ENCODE measurements around the gene SIK3. TPM values are rescaled to one million over a fixed set of nuclear protein-coding genes. Genes with fewer than 3 reads are reported as not detected.

The SIK3 gene
- total RNA-seq, 1 donor, result 25.7 TPM

DNA sequence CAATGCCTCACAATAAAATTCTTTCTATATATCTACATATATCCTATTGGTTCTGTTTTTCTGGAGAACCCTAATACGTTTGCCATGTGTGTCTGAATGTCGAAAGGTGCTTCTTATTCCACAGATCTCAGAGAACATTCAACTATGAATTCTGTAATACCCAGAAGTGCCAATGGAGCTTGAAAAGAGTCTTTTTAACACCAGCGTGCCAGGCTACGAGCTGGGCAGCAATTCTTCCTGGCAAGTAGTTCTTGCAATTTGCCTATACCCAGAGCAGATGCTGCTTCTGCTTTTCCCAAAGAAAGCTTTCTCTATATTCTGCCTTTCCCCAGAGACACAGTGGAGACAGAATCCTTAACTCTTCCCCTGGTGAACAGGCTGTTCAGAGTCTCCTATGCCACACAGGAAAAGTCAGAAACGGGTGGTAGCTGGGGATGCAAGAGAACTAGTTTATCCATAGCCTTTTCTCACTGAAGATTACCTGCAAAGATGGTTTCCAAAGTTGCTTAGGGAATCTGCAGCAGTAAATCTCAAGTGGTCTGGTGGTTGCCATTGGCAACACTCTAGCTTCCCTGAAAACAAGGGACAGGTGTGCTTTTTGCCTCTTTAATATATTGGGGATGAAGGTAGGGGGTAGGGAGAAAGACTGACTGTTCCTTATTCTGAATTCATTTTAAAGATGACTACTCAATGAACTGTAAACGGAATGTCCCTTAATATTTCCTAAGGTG is 29.1 kb upstream of the SIK3 start:
- TF ChIP-seq, protein P1, sequence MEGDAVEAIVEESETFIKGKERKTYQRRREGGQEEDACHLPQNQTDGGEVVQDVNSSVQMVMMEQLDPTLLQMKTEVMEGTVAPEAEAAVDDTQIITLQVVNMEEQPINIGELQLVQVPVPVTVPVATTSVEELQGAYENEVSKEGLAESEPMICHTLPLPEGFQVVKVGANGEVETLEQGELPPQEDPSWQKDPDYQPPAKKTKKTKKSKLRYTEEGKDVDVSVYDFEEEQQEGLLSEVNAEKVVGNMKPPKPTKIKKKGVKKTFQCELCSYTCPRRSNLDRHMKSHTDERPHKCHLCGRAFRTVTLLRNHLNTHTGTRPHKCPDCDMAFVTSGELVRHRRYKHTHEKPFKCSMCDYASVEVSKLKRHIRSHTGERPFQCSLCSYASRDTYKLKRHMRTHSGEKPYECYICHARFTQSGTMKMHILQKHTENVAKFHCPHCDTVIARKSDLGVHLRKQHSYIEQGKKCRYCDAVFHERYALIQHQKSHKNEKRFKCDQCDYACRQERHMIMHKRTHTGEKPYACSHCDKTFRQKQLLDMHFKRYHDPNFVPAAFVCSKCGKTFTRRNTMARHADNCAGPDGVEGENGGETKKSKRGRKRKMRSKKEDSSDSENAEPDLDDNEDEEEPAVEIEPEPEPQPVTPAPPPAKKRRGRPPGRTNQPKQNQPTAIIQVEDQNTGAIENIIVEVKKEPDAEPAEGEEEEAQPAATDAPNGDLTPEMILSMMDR (IDR thresholded peaks at IDR 0.05; ENCODE audit: extremely low read depth, low read depth, low read length), result no peak
- Histone ChIP-seq H3K4me1 (ENCODE audit: insufficient read depth, low read length) (no peaks in the 10 kb centered on the region), H3K27ac (ENCODE audit: low read depth, low read length) (no peak overlapping the region), H4K20me1 (ENCODE audit: insufficient read depth, low read length) (no peaks in the 10 kb centered on the region), H3K4me3 (ENCODE audit: insufficient read depth, low read length) (no peak overlapping the region), H2AFZ (ENCODE audit: low read length) (no peak overlapping the region), H3K36me3 (ENCODE audit: insufficient read depth, low read length) (no peaks in the 10 kb centered on the region), H3K79me2 (ENCODE audit: insufficient read depth, low read length) (no peaks in the 10 kb centered on the region), H3K9me3 (ENCODE audit: low read depth, low read length) (no peaks in the 10 kb centered on the region), H3K4me2 (ENCODE audit: insufficient read depth, low read length) (no peak overlapping the region), H3K27me3 (ENCODE audit: insufficient read depth, low read length) (peaks cover 6% of the 10 kb centered on the region)
- DNase-seq (ENCODE audit: insufficient read length, low spot score, missing footprints), result no peak

GRCh38 chr11:117126223-117126965 is 28.2 kb upstream of the SIK3 start:
- H3K4me2 ChIP-seq (ENCODE audit: insufficient read depth, low read length), result no peak overlapping the region
- no peaks in the 10 kb centered on the region for H3K36me3 ChIP-seq (ENCODE audit: insufficient read depth, low read length)
- no peaks in the 10 kb centered on the region for H3K79me2 ChIP-seq (ENCODE audit: insufficient read depth, low read length)
- DNase-seq (ENCODE audit: insufficient read length, low spot score, missing footprints), result no peak
- H3K27me3 ChIP-seq (ENCODE audit: insufficient read depth, low read length), result peaks cover 6% of the 10 kb centered on the region
- H3K27ac ChIP-seq (ENCODE audit: low read depth, low read length), result no peak overlapping the region
- H3K4me1 ChIP-seq (ENCODE audit: insufficient read depth, low read length), result no peaks in the 10 kb centered on the region
- no peak overlapping the region for H3K4me3 ChIP-seq (ENCODE audit: insufficient read depth, low read length)
- H4K20me1 ChIP-seq (ENCODE audit: insufficient read depth, low read length), result no peaks in the 10 kb centered on the region
- H3K9me3 ChIP-seq (ENCODE audit: low read depth, low read length), result no peaks in the 10 kb centered on the region
- no peak overlapping the region for H2AFZ ChIP-seq (ENCODE audit: low read length)
- TF ChIP-seq, protein P1 (IDR thresholded peaks at IDR 0.05; ENCODE audit: extremely low read depth, low read depth, low read length), result no peak

DNA sequence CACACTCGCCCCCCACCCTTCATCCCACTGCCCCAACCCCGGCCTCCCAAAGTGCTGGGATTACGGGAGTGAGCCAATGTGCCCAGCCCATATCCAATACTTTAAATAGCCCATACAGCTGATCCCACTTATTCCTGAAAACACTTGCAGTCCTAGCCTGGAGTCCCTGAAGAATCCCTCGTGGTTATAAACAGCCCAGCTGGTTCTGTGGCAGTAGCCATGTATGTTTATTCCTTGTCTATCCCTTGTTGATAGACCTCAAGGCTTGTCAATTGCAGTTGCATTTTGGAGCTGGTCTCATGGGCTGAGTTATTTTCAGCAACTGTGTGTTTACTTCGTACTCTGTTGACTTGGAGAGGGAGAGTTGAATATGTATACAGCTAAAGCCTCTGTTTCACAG is 24.3 kb upstream of the SIK3 start:
- H3K79me2 ChIP-seq (ENCODE audit: insufficient read depth, low read length), result no peaks in the 10 kb centered on the region
- no peaks in the 10 kb centered on the region for H3K36me3 ChIP-seq (ENCODE audit: insufficient read depth, low read length)
- no peak overlapping the region for H2AFZ ChIP-seq (ENCODE audit: low read length)
- DNase-seq (ENCODE audit: insufficient read length, low spot score, missing footprints), result no peak
- H3K4me3 ChIP-seq (ENCODE audit: insufficient read depth, low read length), result no peak overlapping the region
- TF ChIP-seq, protein P1 (IDR thresholded peaks at IDR 0.05; ENCODE audit: extremely low read depth, low read depth, low read length), result no peak
- H3K9me3 ChIP-seq (ENCODE audit: low read depth, low read length), result no peaks in the 10 kb centered on the region
- no peak overlapping the region for H3K27ac ChIP-seq (ENCODE audit: low read depth, low read length)
- peaks cover 6% of the 10 kb centered on the region for H3K27me3 ChIP-seq (ENCODE audit: insufficient read depth, low read length)
- no peaks in the 10 kb centered on the region for H4K20me1 ChIP-seq (ENCODE audit: insufficient read depth, low read length)
- H3K4me1 ChIP-seq (ENCODE audit: insufficient read depth, low read length), result no peaks in the 10 kb centered on the region
- H3K4me2 ChIP-seq (ENCODE audit: insufficient read depth, low read length), result no peak overlapping the region

- Histone ChIP-seq H3K27ac (ENCODE audit: low read depth, low read length) (no peak overlapping the region), H3K27me3 (ENCODE audit: insufficient read depth, low read length) (no peaks in the 10 kb centered on the region), H3K9me3 (ENCODE audit: low read depth, low read length) (no peaks in the 10 kb centered on the region), H3K36me3 (ENCODE audit: insufficient read depth, low read length) (no peaks in the 10 kb centered on the region), H3K4me3 (ENCODE audit: insufficient read depth, low read length) (no peak overlapping the region), H2AFZ (ENCODE audit: low read length) (no peak overlapping the region), H3K4me1 (ENCODE audit: insufficient read depth, low read length) (no peaks in the 10 kb centered on the region), H4K20me1 (ENCODE audit: insufficient read depth, low read length) (no peaks in the 10 kb centered on the region), H3K4me2 (ENCODE audit: insufficient read depth, low read length) (no peak overlapping the region), H3K79me2 (ENCODE audit: insufficient read depth, low read length) (no peaks in the 10 kb centered on the region)
- peak; percentile 47 for DNase-seq (ENCODE audit: insufficient read length, low spot score, missing footprints)
- TF ChIP-seq, protein P1 (IDR thresholded peaks at IDR 0.05; ENCODE audit: extremely low read depth, low read depth, low read length), result no peak
Measured at GRCh38 chr11:117121176-117121575, 22.9 kb upstream of the SIK3 start.

All from osteoblast (primary cell).